ENCODE results near the gene LRRC31.

Gene LRRC31

DNA sequence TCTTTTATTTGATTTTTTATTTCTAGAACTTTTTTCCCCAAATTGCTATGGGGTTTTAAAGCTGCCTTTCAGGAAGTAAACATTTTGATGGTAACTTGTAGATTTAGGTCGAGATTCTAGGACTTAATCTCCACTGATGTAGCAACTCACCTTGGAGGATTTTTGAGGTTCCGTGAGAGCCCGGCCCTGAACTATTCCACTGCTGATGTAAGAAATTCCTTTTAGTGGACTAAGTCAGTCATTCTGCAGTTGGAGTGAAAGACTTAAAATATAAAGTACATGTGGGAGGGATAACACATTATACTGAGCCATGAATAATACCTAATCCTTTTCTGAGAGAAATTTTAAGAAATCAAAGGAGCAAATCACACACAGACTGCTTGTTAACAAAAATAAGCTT lies 44.4 kb downstream of the LRRC31 start:
- no peak overlapping the region for H2AFZ ChIP-seq (ENCODE audit: low read depth, low read length)
- no peak overlapping the region for H2BK15ac ChIP-seq (ENCODE audit: low read depth, poor library complexity, severe bottlenecking)

GRCh38 chr3:169822983-169823382 lies 46.8 kb downstream of the LRRC31 start:
- no peak overlapping the region for H2BK15ac ChIP-seq (ENCODE audit: low read depth, poor library complexity, severe bottlenecking)
- no peak overlapping the region for H2BK5ac ChIP-seq (ENCODE audit: low read depth, low read length, poor library complexity, severe bottlenecking)
- no peak overlapping the region for H2BK120ac ChIP-seq (ENCODE audit: low read depth, low read length)
- H4K91ac ChIP-seq (ENCODE audit: low read length) = no peak overlapping the region
- no peak overlapping the region for H3K9ac ChIP-seq (ENCODE audit: low read length)
- H3K9me3 ChIP-seq (ENCODE audit: control insufficient read depth, low read length) = no peaks in the 10 kb centered on the region
- H3K4me2 ChIP-seq (ENCODE audit: low read length, poor library complexity, severe bottlenecking) = no peak overlapping the region
- H3K27ac ChIP-seq (ENCODE audit: low read length, poor library complexity, severe bottlenecking) = no peak overlapping the region
- H3K79me1 ChIP-seq (replicated peaks; ENCODE audit: low read length, poor library complexity, severe bottlenecking) = no peaks in the 10 kb centered on the region
- no peak overlapping the region for H3K4me3 ChIP-seq (ENCODE audit: insufficient read depth in 1 of 2, low read depth in 1 of 2, low read length in 2 of 2)
- no peak overlapping the region for H3K18ac ChIP-seq (ENCODE audit: low read depth in 1 of 2, low read length in 2 of 2)
- no peaks in the 10 kb centered on the region for H3K27me3 ChIP-seq (ENCODE audit: control insufficient read depth in 1 of 2, insufficient read depth in 1 of 2, low read length in 2 of 2)
- no peak overlapping the region for H3K4ac ChIP-seq (ENCODE audit: low read depth in 1 of 2, low read length in 2 of 2)
- H3K4me1 ChIP-seq (ENCODE audit: control insufficient read depth, insufficient read depth, low read depth, low read length) = no peaks in the 10 kb centered on the region
- H3K14ac ChIP-seq (ENCODE audit: low read length in 2 of 2) = no peak overlapping the region
- H2AFZ ChIP-seq (ENCODE audit: low read depth, low read length) = no peak overlapping the region
- 75% methylated on average over 5 of the region's 6 CpGs for WGBS
- H3K36me3 ChIP-seq (ENCODE audit: control insufficient read depth in 1 of 2, insufficient read depth in 2 of 2, low read depth in 1 of 2, low read length in 2 of 2) = no peaks in the 10 kb centered on the region
- no peak overlapping the region for H2BK12ac ChIP-seq (ENCODE audit: low read length in 2 of 2)
- no peak overlapping the region for H4K8ac ChIP-seq (ENCODE audit: low read length)
- no peak overlapping the region for H2AK5ac ChIP-seq (ENCODE audit: low read length, severe bottlenecking)
- no peak overlapping the region for H3K23ac ChIP-seq (ENCODE audit: low read length in 2 of 2)
- no peak for DNase-seq

More for the DNA sequence above, 44.4 kb downstream of the LRRC31 start:
- H3K14ac ChIP-seq (ENCODE audit: low read length in 2 of 2) = no peak overlapping the region
- no peak overlapping the region for H3K4me2 ChIP-seq (ENCODE audit: low read length, poor library complexity, severe bottlenecking)
- H3K23ac ChIP-seq (ENCODE audit: low read length in 2 of 2) = no peak overlapping the region
- H3K27me3 ChIP-seq (ENCODE audit: control insufficient read depth in 1 of 2, insufficient read depth in 1 of 2, low read length in 2 of 2) = no peaks in the 10 kb centered on the region
- no peak overlapping the region for H3K18ac ChIP-seq (ENCODE audit: low read depth in 1 of 2, low read length in 2 of 2)
- H3K36me3 ChIP-seq (ENCODE audit: control insufficient read depth in 1 of 2, insufficient read depth in 2 of 2, low read depth in 1 of 2, low read length in 2 of 2) = no peaks in the 10 kb centered on the region
- no peak overlapping the region for H4K8ac ChIP-seq (ENCODE audit: low read length)
- H2BK120ac ChIP-seq (ENCODE audit: low read depth, low read length) = no peak overlapping the region
- WGBS = 92% methylated on average over 3 of the region's 3 CpGs
- H3K27ac ChIP-seq (ENCODE audit: low read length, poor library complexity, severe bottlenecking) = no peak overlapping the region
- H3K4me3 ChIP-seq (ENCODE audit: insufficient read depth in 1 of 2, low read depth in 1 of 2, low read length in 2 of 2) = no peak overlapping the region
- H2BK5ac ChIP-seq (ENCODE audit: low read depth, low read length, poor library complexity, severe bottlenecking) = no peak overlapping the region
- H3K9ac ChIP-seq (ENCODE audit: low read length) = no peak overlapping the region
- no peak for DNase-seq
- no peaks in the 10 kb centered on the region for H3K79me1 ChIP-seq (replicated peaks; ENCODE audit: low read length, poor library complexity, severe bottlenecking)
- H2BK12ac ChIP-seq (ENCODE audit: low read length in 2 of 2) = no peak overlapping the region
- no peak overlapping the region for H3K4ac ChIP-seq (ENCODE audit: low read depth in 1 of 2, low read length in 2 of 2)
- H3K9me3 ChIP-seq (ENCODE audit: control insufficient read depth, low read length) = no peaks in the 10 kb centered on the region
- no peak overlapping the region for H2AK5ac ChIP-seq (ENCODE audit: low read length, severe bottlenecking)
- no peak overlapping the region for H4K91ac ChIP-seq (ENCODE audit: low read length)
- H3K4me1 ChIP-seq (ENCODE audit: control insufficient read depth, insufficient read depth, low read depth, low read length) = no peaks in the 10 kb centered on the region

GRCh38 chr3:169822540-169822939 lies 47.2 kb downstream of the LRRC31 start:
- Histone ChIP-seq H2BK120ac (ENCODE audit: low read depth, low read length) (no peak overlapping the region), H3K79me1 (replicated peaks; ENCODE audit: low read length, poor library complexity, severe bottlenecking) (no peaks in the 10 kb centered on the region), H3K4ac (ENCODE audit: low read depth in 1 of 2, low read length in 2 of 2) (no peak overlapping the region), H3K4me3 (ENCODE audit: insufficient read depth in 1 of 2, low read depth in 1 of 2, low read length in 2 of 2) (no peak overlapping the region), H3K4me2 (ENCODE audit: low read length, poor library complexity, severe bottlenecking) (no peak overlapping the region), H3K9ac (ENCODE audit: low read length) (no peak overlapping the region), H3K23ac (ENCODE audit: low read length in 2 of 2) (no peak overlapping the region), H3K36me3 (ENCODE audit: control insufficient read depth in 1 of 2, insufficient read depth in 2 of 2, low read depth in 1 of 2, low read length in 2 of 2) (no peaks in the 10 kb centered on the region), H4K8ac (ENCODE audit: low read length) (no peak overlapping the region), H2BK15ac (ENCODE audit: low read depth, poor library complexity, severe bottlenecking) (no peak overlapping the region), H2AK5ac (ENCODE audit: low read length, severe bottlenecking) (no peak overlapping the region), H3K27ac (ENCODE audit: low read length, poor library complexity, severe bottlenecking) (no peak overlapping the region), H4K91ac (ENCODE audit: low read length) (no peak overlapping the region), H3K9me3 (ENCODE audit: control insufficient read depth, low read length) (no peaks in the 10 kb centered on the region), H3K18ac (ENCODE audit: low read depth in 1 of 2, low read length in 2 of 2) (no peak overlapping the region), H2BK5ac (ENCODE audit: low read depth, low read length, poor library complexity, severe bottlenecking) (no peak overlapping the region), H2AFZ (ENCODE audit: low read depth, low read length) (no peak overlapping the region), H2BK12ac (ENCODE audit: low read length in 2 of 2) (no peak overlapping the region), H3K27me3 (ENCODE audit: control insufficient read depth in 1 of 2, insufficient read depth in 1 of 2, low read length in 2 of 2) (no peaks in the 10 kb centered on the region), H3K14ac (ENCODE audit: low read length in 2 of 2) (no peak overlapping the region), H3K4me1 (ENCODE audit: control insufficient read depth, insufficient read depth, low read depth, low read length) (no peaks in the 10 kb centered on the region)
- DNase-seq = no peak
- WGBS = 96% methylated on average over 20 of the region's 20 CpGs

- Histone ChIP-seq H4K91ac (ENCODE audit: low read length) (no peak overlapping the region), H3K9ac (ENCODE audit: low read length) (no peak overlapping the region), H2BK5ac (ENCODE audit: low read depth, low read length, poor library complexity, severe bottlenecking) (no peak overlapping the region), H3K4ac (ENCODE audit: low read depth in 1 of 2, low read length in 2 of 2) (no peak overlapping the region), H3K23ac (ENCODE audit: low read length in 2 of 2) (no peak overlapping the region), H2BK12ac (ENCODE audit: low read length in 2 of 2) (no peak overlapping the region), H3K36me3 (ENCODE audit: control insufficient read depth in 1 of 2, insufficient read depth in 2 of 2, low read depth in 1 of 2, low read length in 2 of 2) (no peaks in the 10 kb centered on the region), H3K27ac (ENCODE audit: low read length, poor library complexity, severe bottlenecking) (no peak overlapping the region), H3K4me1 (ENCODE audit: control insufficient read depth, insufficient read depth, low read depth, low read length) (no peaks in the 10 kb centered on the region), H3K4me2 (ENCODE audit: low read length, poor library complexity, severe bottlenecking) (no peak overlapping the region), H2BK15ac (ENCODE audit: low read depth, poor library complexity, severe bottlenecking) (no peak overlapping the region), H3K9me3 (ENCODE audit: control insufficient read depth, low read length) (no peaks in the 10 kb centered on the region), H3K79me1 (replicated peaks; ENCODE audit: low read length, poor library complexity, severe bottlenecking) (no peaks in the 10 kb centered on the region), H3K4me3 (ENCODE audit: insufficient read depth in 1 of 2, low read depth in 1 of 2, low read length in 2 of 2) (no peak overlapping the region), H3K14ac (ENCODE audit: low read length in 2 of 2) (no peak overlapping the region), H3K18ac (ENCODE audit: low read depth in 1 of 2, low read length in 2 of 2) (no peak overlapping the region), H2BK120ac (ENCODE audit: low read depth, low read length) (no peak overlapping the region), H2AK5ac (ENCODE audit: low read length, severe bottlenecking) (no peak overlapping the region), H2AFZ (ENCODE audit: low read depth, low read length) (no peak overlapping the region), H4K8ac (ENCODE audit: low read length) (no peak overlapping the region), H3K27me3 (ENCODE audit: control insufficient read depth in 1 of 2, insufficient read depth in 1 of 2, low read length in 2 of 2) (no peaks in the 10 kb centered on the region)
- WGBS = 97% methylated on average over 15 of the region's 15 CpGs
- no peak for DNase-seq
Observed at GRCh38 chr3:169822091-169822490, 47.6 kb downstream of the LRRC31 start.

All from mesenchymal stem cell (in vitro differentiated cells and primary cell).